Smooth muscle cell (in vitro differentiated cells): ENCODE measurements around the gene HSD11B1L. TPM values are rescaled to one million over a fixed set of nuclear protein-coding genes. Genes with fewer than 3 reads are reported as not detected.

ENCODE experiments used
- DNase-seq: peaks from one replicate; lab custom pipeline; 2025; ENCODE audit not compliant: unreplicated experiment; lab: John Stamatoyannopoulos, UW
- H2AFZ ChIP-seq: fragments of 200-600 bp; sonication (generic); 2 replicates; pipeline ENCODE4 v1.6.0; 2016; ENCODE audit warnings: antibody characterized with exemption, low read depth, mild to moderate bottlenecking
- H3F3A ChIP-seq: fragments of 200-600 bp; sonication (generic); 2 replicates; pipeline ENCODE4 v1.6.0; 2017; ENCODE audit warnings: antibody characterized with exemption, low read depth
- H3K27ac ChIP-seq: fragments of 200-600 bp; sonication (generic); 2 replicates; pipeline ENCODE4 v1.5.1; 2016; ENCODE audit warnings: low read depth, mild to moderate bottlenecking
- H3K27me3 ChIP-seq: fragments of 200-600 bp; sonication (generic); 2 replicates; pipeline ENCODE4 v1.6.1; 2016; ENCODE audit warnings: low read depth, mild to moderate bottlenecking
- H3K36me3 ChIP-seq: fragments of 200-600 bp; sonication (generic); 2 replicates; pipeline ENCODE4 v1.5.1; 2016; ENCODE audit warnings: low read depth
- H3K4me1 ChIP-seq: fragments of 200-600 bp; sonication (generic); 2 replicates; pipeline ENCODE4 v1.5.1; 2016; ENCODE audit warnings: low read depth
- H3K4me2 ChIP-seq: fragments of 200-600 bp; sonication (generic); 2 replicates; pipeline ENCODE4 v1.6.0; 2016; ENCODE audit warnings: mild to moderate bottlenecking
- H3K4me3 ChIP-seq: fragments of 200-600 bp; sonication (generic); 2 replicates; pipeline ENCODE4 v1.5.1; 2016; ENCODE audit warnings: mild to moderate bottlenecking
- H3K79me2 ChIP-seq: fragments of 200-600 bp; sonication (generic); 2 replicates; pipeline ENCODE4 v1.6.0; 2016; ENCODE audit warnings: low read depth, mild to moderate bottlenecking
- H3K9ac ChIP-seq: fragments of 200-600 bp; sonication (generic); 2 replicates; pipeline ENCODE4 v1.6.0; 2016; ENCODE audit warnings: low read depth
- H3K9me3 ChIP-seq: fragments of 200-600 bp; sonication (generic); replicated peaks from 2 replicates; pipeline ENCODE4 v1.5.1; 2016; ENCODE audit warnings: low read depth
- H4K20me1 ChIP-seq: fragments of 200-600 bp; sonication (generic); 2 replicates; pipeline ENCODE4 v1.6.0; 2016; ENCODE audit warnings: low read depth
- WGBS: methylation state at CpG from one replicate; pipeline ENCODE4 v1.1.7; 2016; ENCODE audit warnings: low lambda C conversion rate; 5-methylcytosine and 5-hydroxymethylcytosine counted together
- polyA plus RNA-seq: library from polyadenylated mRNA; unstranded; fragments of >200 nt; fragmentation: Nextera tagmentation; extraction: Ambion mirVana; gene quantifications from 2 replicates; pipeline ENCODE4 v1.2.1, GENCODE V29; 2016
- total RNA-seq: library from RNA; depleted of rRNA; stranded (reverse); fragments of >200 nt; gene quantifications from 2 replicates; pipeline ENCODE4 v1.2.3, GENCODE V29; 2014
- TF ChIP-seq, protein P1 (sequence below): fragments of 200-600 bp; sonication (generic); IDR thresholded peaks from 2 replicates; pipeline ENCODE4 v1.5.1; 2017; ENCODE audit warnings: borderline replicate concordance, mild to moderate bottlenecking, antibody characterized with exemption; ENCODE audit not compliant: insufficient read depth, poor library complexity, severe bottlenecking

Gene HSD11B1L
- total and polyA plus RNA-seq, 2 experiments from 2014 or later = 28.0 to 28.4 TPM

DNA sequence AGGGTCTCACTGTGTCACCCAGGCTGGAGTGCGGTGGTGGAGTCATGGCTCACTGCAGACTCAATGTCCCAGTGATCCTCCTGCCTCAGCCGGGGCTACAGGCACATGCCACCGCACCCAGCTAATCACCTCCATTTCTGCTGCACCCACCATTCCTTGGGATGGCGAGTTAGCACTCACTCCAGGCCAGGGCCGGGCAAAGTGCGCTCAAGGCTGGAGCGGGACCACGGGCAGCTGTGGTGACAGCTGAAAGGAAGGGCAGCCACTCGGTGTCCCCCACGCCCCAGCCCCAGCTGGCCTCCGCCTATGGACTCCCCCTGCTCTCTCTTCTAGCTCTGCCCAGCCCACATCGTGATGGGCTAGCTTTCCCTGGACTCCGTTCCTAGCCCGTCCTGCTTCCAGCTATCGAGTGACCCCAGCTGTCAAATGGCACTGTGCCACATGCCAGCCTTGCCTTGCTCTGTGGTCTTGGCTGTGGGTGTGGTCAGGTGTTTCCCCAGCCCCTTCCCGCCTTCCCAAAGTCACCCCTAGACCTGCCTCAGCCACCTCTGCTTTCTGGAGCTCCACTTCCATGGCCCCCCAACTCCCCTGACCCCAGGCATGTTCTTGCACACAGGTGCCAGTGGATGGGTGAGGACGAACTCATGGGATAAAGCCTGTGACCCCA, 4.6 kb upstream of the HSD11B1L start:
- 93% methylated on average over 14 of the region's 17 CpGs for WGBS
- H2AFZ ChIP-seq = no peak overlapping the region
- H3K9ac ChIP-seq = no peak overlapping the region
- no peak overlapping the region for H3K4me3 ChIP-seq
- peaks cover 10% of the 10 kb centered on the region for H3K79me2 ChIP-seq
- TF ChIP-seq, protein P1, sequence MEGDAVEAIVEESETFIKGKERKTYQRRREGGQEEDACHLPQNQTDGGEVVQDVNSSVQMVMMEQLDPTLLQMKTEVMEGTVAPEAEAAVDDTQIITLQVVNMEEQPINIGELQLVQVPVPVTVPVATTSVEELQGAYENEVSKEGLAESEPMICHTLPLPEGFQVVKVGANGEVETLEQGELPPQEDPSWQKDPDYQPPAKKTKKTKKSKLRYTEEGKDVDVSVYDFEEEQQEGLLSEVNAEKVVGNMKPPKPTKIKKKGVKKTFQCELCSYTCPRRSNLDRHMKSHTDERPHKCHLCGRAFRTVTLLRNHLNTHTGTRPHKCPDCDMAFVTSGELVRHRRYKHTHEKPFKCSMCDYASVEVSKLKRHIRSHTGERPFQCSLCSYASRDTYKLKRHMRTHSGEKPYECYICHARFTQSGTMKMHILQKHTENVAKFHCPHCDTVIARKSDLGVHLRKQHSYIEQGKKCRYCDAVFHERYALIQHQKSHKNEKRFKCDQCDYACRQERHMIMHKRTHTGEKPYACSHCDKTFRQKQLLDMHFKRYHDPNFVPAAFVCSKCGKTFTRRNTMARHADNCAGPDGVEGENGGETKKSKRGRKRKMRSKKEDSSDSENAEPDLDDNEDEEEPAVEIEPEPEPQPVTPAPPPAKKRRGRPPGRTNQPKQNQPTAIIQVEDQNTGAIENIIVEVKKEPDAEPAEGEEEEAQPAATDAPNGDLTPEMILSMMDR = no peak
- no peaks in the 10 kb centered on the region for H3K27me3 ChIP-seq
- H3K4me2 ChIP-seq = no peak overlapping the region
- no peaks in the 10 kb centered on the region for H3F3A ChIP-seq
- no peak for DNase-seq
- H4K20me1 ChIP-seq = no peaks in the 10 kb centered on the region
- no peaks in the 10 kb centered on the region for H3K4me1 ChIP-seq
- H3K36me3 ChIP-seq = no peaks in the 10 kb centered on the region
- H3K9me3 ChIP-seq = no peaks in the 10 kb centered on the region
- H3K27ac ChIP-seq = no peak overlapping the region

DNA sequence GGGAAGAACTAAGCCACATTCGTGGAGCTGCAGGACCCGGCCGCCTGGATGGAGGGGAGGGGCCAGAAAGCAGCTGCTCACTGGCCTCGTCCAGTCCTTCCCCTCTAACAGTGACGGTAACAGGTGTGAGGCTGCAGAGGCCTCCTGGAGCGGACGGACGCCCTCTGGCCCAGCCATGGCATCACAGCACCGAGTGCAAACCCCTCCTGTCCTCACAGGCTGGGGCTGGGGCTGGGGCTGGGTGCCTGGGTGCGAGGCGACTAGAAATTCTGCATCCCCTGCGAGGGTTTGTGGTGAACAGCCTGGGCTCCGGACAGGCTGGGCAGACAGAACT, 4.1 kb upstream of the HSD11B1L start:
- TF ChIP-seq, protein P1 = no peak
- no peaks in the 10 kb centered on the region for H3K9me3 ChIP-seq
- no peaks in the 10 kb centered on the region for H3K36me3 ChIP-seq
- WGBS = 92% methylated on average over 12 of the region's 13 CpGs
- no peak overlapping the region for H3K4me3 ChIP-seq
- no peak for DNase-seq
- H3K9ac ChIP-seq = no peak overlapping the region
- H3F3A ChIP-seq = no peaks in the 10 kb centered on the region
- H4K20me1 ChIP-seq = no peaks in the 10 kb centered on the region
- no peak overlapping the region for H3K27ac ChIP-seq
- H3K27me3 ChIP-seq = no peaks in the 10 kb centered on the region
- peaks cover 10% of the 10 kb centered on the region for H3K79me2 ChIP-seq
- H2AFZ ChIP-seq = no peak overlapping the region
- no peak overlapping the region for H3K4me2 ChIP-seq
- H3K4me1 ChIP-seq = no peaks in the 10 kb centered on the region

DNA sequence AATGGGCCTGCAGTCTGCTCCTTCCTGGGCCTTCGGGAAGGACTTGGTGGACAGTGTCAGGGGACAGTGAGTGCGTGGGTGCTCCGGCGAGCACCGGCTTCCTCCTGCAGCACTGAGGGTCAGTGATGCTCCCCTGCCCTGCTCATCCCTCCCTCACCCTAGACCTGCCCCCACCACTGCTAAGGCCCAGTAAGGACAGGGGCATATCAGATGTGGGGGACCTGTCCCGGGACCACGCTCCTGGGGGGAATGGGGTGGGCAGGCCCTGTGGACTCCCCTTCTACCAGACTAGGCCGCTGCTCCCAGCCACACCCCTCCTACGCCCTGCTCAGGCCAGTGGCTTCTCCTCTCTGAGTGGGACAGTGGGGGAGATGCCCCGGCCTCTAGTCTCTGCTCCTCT, 3.7 kb upstream of the HSD11B1L start:
- no peaks in the 10 kb centered on the region for H3K27me3 ChIP-seq
- H2AFZ ChIP-seq = no peak overlapping the region
- H3K79me2 ChIP-seq = peaks cover 10% of the 10 kb centered on the region
- H3K4me3 ChIP-seq = no peak overlapping the region
- WGBS = 96% methylated on average over 10 of the region's 10 CpGs
- no peak for DNase-seq
- no peaks in the 10 kb centered on the region for H3K36me3 ChIP-seq
- H3K4me2 ChIP-seq = no peak overlapping the region
- no peak overlapping the region for H3K9ac ChIP-seq
- H3K9me3 ChIP-seq = no peaks in the 10 kb centered on the region
- TF ChIP-seq, protein P1 = no peak
- no peaks in the 10 kb centered on the region for H3K4me1 ChIP-seq
- H3F3A ChIP-seq = no peaks in the 10 kb centered on the region
- H4K20me1 ChIP-seq = no peaks in the 10 kb centered on the region
- H3K27ac ChIP-seq = no peak overlapping the region

DNA sequence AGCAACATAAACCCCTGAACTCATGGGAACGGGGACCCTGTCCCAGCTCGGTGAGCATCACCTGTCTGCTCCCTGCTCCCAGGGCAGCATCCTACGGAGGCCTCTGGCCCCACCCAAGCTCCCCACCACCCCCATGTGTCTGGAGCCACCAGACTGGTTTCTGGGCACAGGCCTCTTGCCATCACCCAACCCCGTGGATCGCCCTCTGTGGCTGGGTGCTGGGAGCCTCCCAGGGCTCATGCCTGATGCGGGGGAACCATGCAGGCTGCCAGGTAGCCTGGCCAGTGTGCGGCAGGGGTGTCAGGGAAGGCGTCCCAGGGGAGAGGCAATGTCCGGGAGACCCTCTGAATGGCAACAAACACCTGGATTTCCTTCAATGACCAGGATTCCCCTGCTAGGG, 3.2 kb upstream of the HSD11B1L start:
- WGBS = 93% methylated on average over 9 of the region's 9 CpGs
- TF ChIP-seq, protein P1 = no peak
- no peak overlapping the region for H3K4me3 ChIP-seq
- no peaks in the 10 kb centered on the region for H3F3A ChIP-seq
- H4K20me1 ChIP-seq = no peaks in the 10 kb centered on the region
- no peak overlapping the region for H3K9ac ChIP-seq
- no peak overlapping the region for H3K27ac ChIP-seq
- DNase-seq = no peak
- no peaks in the 10 kb centered on the region for H3K4me1 ChIP-seq
- H3K36me3 ChIP-seq = no peaks in the 10 kb centered on the region
- no peak overlapping the region for H2AFZ ChIP-seq
- peaks cover 10% of the 10 kb centered on the region for H3K79me2 ChIP-seq
- H3K4me2 ChIP-seq = no peak overlapping the region
- no peaks in the 10 kb centered on the region for H3K27me3 ChIP-seq
- no peaks in the 10 kb centered on the region for H3K9me3 ChIP-seq
